K562 (cell line): Measurements from ENCODE around the gene TBX1. TPM values are rescaled to one million over a fixed set of nuclear protein-coding genes. Genes with fewer than 3 reads are reported as not detected.

Source experiments
- ATAC-seq: fragments of 200-7000 bp; cut with Tn5 transposase; 3 replicates; pipeline ENCODE4 v1.9.1; 2020; ENCODE audit warnings: moderate library complexity
- BruUV-seq: library from RNA; stranded (reverse); fragments of 400-500 nt; replicated peaks from 2 replicates; lab custom pipeline; 2021; lab: Mats Ljungman, UMichigan
- CTCF ChIA-PET: fragments of 300-600 bp; formaldehyde crosslinking; extraction: SDS; loops from one replicate; lab custom pipeline; 2021; ENCODE audit warnings: low intra/inter-chr PET ratio; lab: Yijun Ruan, JAX
- POLR2A ChIA-PET: fragments of 300-600, 350-650 bp; sonication (Branson Sonifier 250); formaldehyde crosslinking; extraction: SDS; loops from one replicate; lab custom pipeline; 2021; ENCODE audit warnings: antibody characterized with exemption, inconsistent platforms; lab: Yijun Ruan, JAX
- DNase-seq, 4 experiments: peaks; one replicate each; pipeline versions ENCODE4 v3.0.0 to v3.0.0-alpha.2; 2011 to 2018; ENCODE audit warnings: low spot score in 3 of 4, mixed read lengths in 3 of 4; ENCODE audit errors: extremely low read depth in 1 of 4
- FAIRE-seq: peaks from 2 replicates; lab custom pipeline; 2011; peaks lifted over from hg19 to GRCh38; lab: Jason Lieb, UNC
- H2AFZ ChIP-seq: 2 replicates; pipeline ENCODE4 v1.6.0; 2011; ENCODE audit warnings: low read depth, low read length, control low read depth, inconsistent platforms
- H3K27ac ChIP-seq: fragments of 200-600 bp; 3 replicates; pipeline ENCODE4 v1.8.0; 2011; ENCODE audit warnings: low read depth, mild to moderate bottlenecking, control low read depth, inconsistent platforms, low read length, moderate library complexity, mixed read lengths; ENCODE audit errors: extremely low read depth
- H3K27me3 ChIP-seq, 2 experiments: fragments of 300-600 bp in 1 of 2; 2 replicates in 1 of 2; 3 replicates in 1 of 2; pipeline versions ENCODE4 v1.6.0 to v1.8.0; 2011; ENCODE audit warnings: inconsistent platforms in 2 of 2, low read length in 2 of 2, mild to moderate bottlenecking in 1 of 2, mixed read lengths in 1 of 2, moderate library complexity in 1 of 2; ENCODE audit not compliant: control insufficient read depth in 2 of 2, insufficient read depth in 2 of 2
- H3K36me3 ChIP-seq: fragments of 300-600 bp; 3 replicates; pipeline ENCODE4 v1.8.0; 2011; ENCODE audit warnings: mild to moderate bottlenecking, low read length, inconsistent platforms; ENCODE audit not compliant: control insufficient read depth, insufficient read depth
- H3K4me1 ChIP-seq, 2 experiments: fragments of 200-600 bp in 1 of 2; replicated peaks in 1 of 2; 2 replicates in 1 of 2; 3 replicates in 1 of 2; pipeline versions ENCODE4 v1.5.1 to v1.8.0; 2011; ENCODE audit warnings: inconsistent platforms in 2 of 2, low read length in 2 of 2, mild to moderate bottlenecking in 1 of 2, mixed read lengths in 1 of 2, moderate library complexity in 1 of 2; ENCODE audit not compliant: control insufficient read depth in 2 of 2, insufficient read depth in 2 of 2
- H3K4me2 ChIP-seq: 2 replicates; pipeline ENCODE4 v1.6.1; 2011; ENCODE audit warnings: low read length, control low read depth, inconsistent platforms, mixed read lengths; ENCODE audit not compliant: insufficient read depth
- H3K4me3 ChIP-seq: fragments of 200-600 bp; sonication (generic), shearing (Covaris generic); 2 replicates; pipeline ENCODE4 v1.5.1; 2016; ENCODE audit warnings: control low read depth, inconsistent platforms
- H3K79me2 ChIP-seq: fragments of 200-600 bp; 3 replicates; pipeline ENCODE4 v1.8.0; 2011; ENCODE audit warnings: low read length, inconsistent platforms; ENCODE audit not compliant: control insufficient read depth, insufficient read depth
- H3K9ac ChIP-seq, 2 experiments: 2 replicates each; pipeline versions ENCODE4 v1.6.0 to v1.6.1; 2011; ENCODE audit warnings: low read depth in 2 of 2, low read length in 2 of 2, control low read depth in 1 of 2, inconsistent platforms in 1 of 2, mild to moderate bottlenecking in 1 of 2, mixed read lengths in 1 of 2; ENCODE audit not compliant: insufficient read depth in 1 of 2
- H3K9me1 ChIP-seq: one replicate; pipeline ENCODE4 v1.6.0; 2011; ENCODE audit warnings: inconsistent platforms, mild to moderate bottlenecking, low read length, moderate library complexity; ENCODE audit not compliant: control insufficient read depth, insufficient read depth
- H3K9me3 ChIP-seq: replicated peaks from 2 replicates; pipeline ENCODE4 v1.5.1; 2011; ENCODE audit warnings: low read depth, low read length, inconsistent platforms; ENCODE audit not compliant: control insufficient read depth, insufficient read depth
- H4K20me1 ChIP-seq: replicated peaks from 2 replicates; pipeline ENCODE4 v1.6.1; 2011; ENCODE audit warnings: low read length, inconsistent platforms, mixed read lengths; ENCODE audit not compliant: control insufficient read depth, insufficient read depth
- BCOR ChIP-seq: fragments of 450-650 bp; IDR thresholded peaks from 2 replicates; pipeline ENCODE4 v1.6.1; 2016
- KLF1 ChIP-seq: fragments of 450-650 bp; IDR thresholded peaks from 2 replicates; pipeline ENCODE4 v1.6.1; 2016; ENCODE audit warnings: missing genetic modification characterization, missing compliant biosample characterization
- NFIX ChIP-seq: fragments of 250-450 bp; sonication (Bioruptor Pico); IDR thresholded peaks from 2 replicates; pipeline ENCODE4 v1.4.0; 2020; ENCODE audit warnings: low read depth, mild to moderate bottlenecking, moderate library complexity
- POLR2B ChIP-seq: fragments of 450-650 bp; IDR thresholded peaks from 2 replicates; pipeline ENCODE4 v1.6.1; 2018; ENCODE audit warnings: low read depth; ENCODE audit not compliant: partially characterized antibody
- PRPF4 ChIP-seq: fragments of 200-400 bp; formaldehyde crosslinking; IDR thresholded peaks from one replicate; pipeline ENCODE4 v1.6.1; 2017; ENCODE audit warnings: low read length, low read depth, mild to moderate bottlenecking; ENCODE audit not compliant: insufficient read depth, poor library complexity, severe bottlenecking
- RBM39 ChIP-seq: fragments of 200-400 bp; formaldehyde crosslinking; optimal IDR thresholded peaks from 2 replicates; pipeline ENCODE3; 2018; ENCODE audit warnings: low read depth, low read length
- RFX5 ChIP-seq: IDR thresholded peaks from 2 replicates; pipeline ENCODE4 v1.6.1; 2011; ENCODE audit warnings: low read depth, mild to moderate bottlenecking, improper control_type of control experiment, low read length
- ZNF696 ChIP-seq: fragments of 250-450 bp; sonication (Bioruptor Pico); conservative IDR thresholded peaks from 2 replicates; pipeline ENCODE4 v1.4.0; 2020; ENCODE audit warnings: mild to moderate bottlenecking, moderate library complexity
- WGBS: fragments of 100-300 bp; shearing (Covaris generic); methylation state at CpG from one replicate; pipeline ENCODE4 v1.1.6; 2016; ENCODE audit warnings: low coverage, mixed read lengths; ENCODE audit not compliant: insufficient coverage; ENCODE audit errors: missing lambda C conversion rate; 5-methylcytosine and 5-hydroxymethylcytosine counted together
- in situ Hi-C: fragments of 300-500 bp; cut with MboI; formaldehyde crosslinking; loops from 4 replicates; pipeline ENCODE4 v1.15.0; 2018; ENCODE audit warnings: inconsistent platforms, mixed read lengths
- intact Hi-C: fragments of 100-400 bp; cut with micrococcal nuclease; formaldehyde crosslinking; loops from 2 replicates; pipeline ENCODE4 v1.14.2; 2022
- polyA plus RNA-seq, 8 experiments: library from polyadenylated mRNA; depleted of rRNA in 4 of 8; stranded (reverse) in 5 of 8; unstranded in 3 of 8; fragments of >200 nt; fragmentation: Nextera tagmentation in 2 of 8; fragmentation: Illumina TruSeq in 1 of 8; extraction: Ambion mirVana in 2 of 8; extraction: Trizol in 1 of 8; gene quantifications; 2 replicates each; pipeline versions ENCODE4 v1.2.1 to v1.2.3, GENCODE V29; 2011 to 2014; ENCODE audit warnings: inconsistent platforms in 1 of 8, missing spikeins in 1 of 8
- total RNA-seq, 7 experiments: library from RNA; depleted of rRNA in 6 of 7; stranded (reverse); fragments of >200 nt in 6 of 7; fragmentation: Illumina TruSeq in 2 of 7; extraction: Trizol in 2 of 7; gene quantifications; 2 replicates each; pipeline versions ENCODE4 v1.2.1 to v1.2.3, GENCODE V29; 2011 to 2021; ENCODE audit warnings: low replicate concordance in 1 of 7
- TF ChIP-seq, protein P1 (sequence below): fragments of 250-450 bp; sonication (Bioruptor Pico); IDR thresholded peaks from 2 replicates; pipeline ENCODE4 v1.9.0; 2021; ENCODE audit warnings: mild to moderate bottlenecking, inconsistent platforms
- TF ChIP-seq, protein P2 (sequence below), 2 experiments: fragments of 200-800 bp in 1 of 2; sonication (Bioruptor generic) in 1 of 2; sonication (generic) in 1 of 2; formaldehyde crosslinking in 1 of 2; IDR thresholded peaks in 1 of 2; conservative IDR thresholded peaks in 1 of 2; 2 replicates each; pipeline versions ENCODE4 v1.5.0 to v1.6.1; 2016 to 2020; ENCODE audit warnings: missing compliant biosample characterization in 1 of 2, missing genetic modification characterization in 1 of 2, missing genetic modification reagents in 1 of 2

Gene TBX1
- total and polyA plus RNA-seq, 9 of the 15 experiments (the other 6 are each of a cell fraction or from before 2014, with no cell fraction given), result 0.07 to 35.0 (median 3.9) TPM

DNA sequence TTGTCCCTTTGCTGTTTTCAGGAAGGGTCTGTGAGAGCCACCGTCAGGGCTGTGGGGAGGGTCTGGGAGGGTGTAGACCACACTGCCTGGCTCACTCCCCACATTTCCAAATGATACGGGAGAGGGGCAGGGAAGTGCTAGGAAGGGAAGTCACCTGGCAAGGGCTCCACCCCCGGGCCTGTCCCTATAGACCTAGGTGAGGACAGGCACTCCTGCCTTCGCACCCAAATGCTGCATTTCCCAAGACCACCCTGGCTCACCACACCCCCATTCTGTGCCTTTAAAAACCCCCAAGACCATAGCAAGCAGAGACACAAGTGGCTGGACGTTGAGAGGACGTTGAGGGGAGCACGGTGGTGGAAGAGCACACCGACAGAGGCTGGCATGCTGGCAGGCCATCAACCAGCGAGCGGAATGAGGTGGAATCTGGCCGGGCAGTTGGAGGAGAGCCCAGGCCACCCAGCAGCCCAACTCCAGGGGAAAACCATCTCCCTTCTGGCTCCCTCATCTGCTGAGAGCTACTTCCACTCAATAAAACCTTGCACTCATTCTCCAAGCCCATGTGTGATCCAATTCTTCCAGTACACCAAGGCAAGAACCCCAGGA lies 48.4 kb downstream of the TBX1 start (continued):
- TF ChIP-seq, protein P1, sequence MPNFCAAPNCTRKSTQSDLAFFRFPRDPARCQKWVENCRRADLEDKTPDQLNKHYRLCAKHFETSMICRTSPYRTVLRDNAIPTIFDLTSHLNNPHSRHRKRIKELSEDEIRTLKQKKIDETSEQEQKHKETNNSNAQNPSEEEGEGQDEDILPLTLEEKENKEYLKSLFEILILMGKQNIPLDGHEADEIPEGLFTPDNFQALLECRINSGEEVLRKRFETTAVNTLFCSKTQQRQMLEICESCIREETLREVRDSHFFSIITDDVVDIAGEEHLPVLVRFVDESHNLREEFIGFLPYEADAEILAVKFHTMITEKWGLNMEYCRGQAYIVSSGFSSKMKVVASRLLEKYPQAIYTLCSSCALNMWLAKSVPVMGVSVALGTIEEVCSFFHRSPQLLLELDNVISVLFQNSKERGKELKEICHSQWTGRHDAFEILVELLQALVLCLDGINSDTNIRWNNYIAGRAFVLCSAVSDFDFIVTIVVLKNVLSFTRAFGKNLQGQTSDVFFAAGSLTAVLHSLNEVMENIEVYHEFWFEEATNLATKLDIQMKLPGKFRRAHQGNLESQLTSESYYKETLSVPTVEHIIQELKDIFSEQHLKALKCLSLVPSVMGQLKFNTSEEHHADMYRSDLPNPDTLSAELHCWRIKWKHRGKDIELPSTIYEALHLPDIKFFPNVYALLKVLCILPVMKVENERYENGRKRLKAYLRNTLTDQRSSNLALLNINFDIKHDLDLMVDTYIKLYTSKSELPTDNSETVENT (CRISPR knock-in tag), result 0 out of 2 replicates have a peak, but pooled peaks have one; percentile 10
- TF ChIP-seq NFIX (CRISPR knock-in tag) (no peak), KLF1 (tag) (0 out of 2 replicates have a peak, but pooled peaks have one; percentile 27), ZNF696 (CRISPR knock-in tag) (no peak), RBM39 (no peak), BCOR (no peak), POLR2B (no peak), RFX5 (no peak), PRPF4 (no peak)
- TF ChIP-seq, all 486 proteins: peak for 8

DNA sequence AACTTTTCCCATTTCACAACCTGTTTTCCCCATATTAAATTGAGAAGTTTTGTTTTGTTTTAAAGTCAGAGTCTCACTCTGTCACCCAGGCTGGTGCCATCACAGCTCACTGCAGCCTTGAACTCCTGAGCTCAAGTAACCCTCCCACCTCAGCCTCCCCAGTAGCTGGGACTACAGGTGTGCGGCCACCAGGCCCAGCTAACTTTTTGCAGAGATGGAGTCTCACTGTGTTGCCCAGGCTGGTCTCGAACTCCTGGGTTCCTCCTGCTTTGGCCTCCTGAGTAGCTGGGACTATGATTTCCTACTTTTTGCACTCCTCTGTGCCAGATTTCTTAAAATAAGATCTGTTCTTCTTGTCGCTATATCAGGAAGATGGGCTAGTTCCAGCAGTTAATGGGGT lies 49.2 kb downstream of the TBX1 start:
- WGBS, result 66% methylated on average over 3 of the region's 3 CpGs
- H3K27me3 ChIP-seq, result no peaks in the 10 kb centered on the region
- no peaks in the 10 kb centered on the region for H3K9me1 ChIP-seq
- H3K79me2 ChIP-seq, result no peaks in the 10 kb centered on the region
- H3K9ac ChIP-seq, result peak overlapping the region in 1 of 2 experiments; percentile 67; a peak in 2 of 4 replicates
- FAIRE-seq, result no peak
- no peak overlapping the region for H3K4me3 ChIP-seq
- H3K4me1 ChIP-seq, result peaks cover 17 to 65% of the 10 kb centered on the region in 2 experiments
- BruUV-seq, result no TSS peak
- ChIA-PET CTCF (no interaction called here), POLR2A (interaction anchor here (0.7 to 5.7 kb wide), 8 partner anchors 9 to 49 kb away, joined by 3 to 43 read pairs (median 5); partner anchors contain the start of gene TBX1)
- in situ Hi-C loops (no loop called here), intact Hi-C loops (loop anchor here (2.0 kb wide), 1 partner anchor 19 kb away; no protein-coding TSS in a partner anchor)
- DNase-seq, result no peak
- ATAC-seq, result no peak
- no peak overlapping the region for H3K4me2 ChIP-seq
- no peak overlapping the region for H3K27ac ChIP-seq
- H4K20me1 ChIP-seq, result peaks cover 27% of the 10 kb centered on the region
- 0 out of 3 replicates have a peak, but pooled peaks cover 3% of the 10 kb centered on the region for H3K36me3 ChIP-seq
- H2AFZ ChIP-seq, result no peak overlapping the region
- H3K9me3 ChIP-seq, result no peaks in the 10 kb centered on the region
- TF ChIP-seq, protein P1 (CRISPR knock-in tag), result 0 out of 2 replicates have a peak, but pooled peaks have one; percentile 8
- TF ChIP-seq, protein P2, sequence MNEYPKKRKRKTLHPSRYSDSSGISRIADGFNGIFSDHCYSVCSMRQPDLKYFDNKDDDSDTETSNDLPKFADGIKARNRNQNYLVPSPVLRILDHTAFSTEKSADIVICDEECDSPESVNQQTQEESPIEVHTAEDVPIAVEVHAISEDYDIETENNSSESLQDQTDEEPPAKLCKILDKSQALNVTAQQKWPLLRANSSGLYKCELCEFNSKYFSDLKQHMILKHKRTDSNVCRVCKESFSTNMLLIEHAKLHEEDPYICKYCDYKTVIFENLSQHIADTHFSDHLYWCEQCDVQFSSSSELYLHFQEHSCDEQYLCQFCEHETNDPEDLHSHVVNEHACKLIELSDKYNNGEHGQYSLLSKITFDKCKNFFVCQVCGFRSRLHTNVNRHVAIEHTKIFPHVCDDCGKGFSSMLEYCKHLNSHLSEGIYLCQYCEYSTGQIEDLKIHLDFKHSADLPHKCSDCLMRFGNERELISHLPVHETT (CRISPR knock-in tag; conservative IDR thresholded peaks at IDR 0.05 in 1 of 2, IDR thresholded peaks at IDR 0.05 in 1 of 2), result peak in 1 of 2 experiments; percentile 61; a peak in 1 of 4 replicates
